H1 (cell line): ENCODE measurements around the gene CTU1. TPM values are rescaled to one million over a fixed set of nuclear protein-coding genes. Genes with fewer than 3 reads are reported as not detected.

Experiments
- CTCF ChIA-PET: fragments of 300-600 bp; sonication (Branson Sonifier 250); formaldehyde crosslinking; loops from one replicate; lab custom pipeline; 2021; ENCODE audit not compliant: partially characterized antibody; lab: Charles Lee
- POLR2A ChIA-PET: fragments of 300-600 bp; sonication (Branson Sonifier 250); formaldehyde crosslinking; loops from one replicate; lab custom pipeline; 2021; ENCODE audit warnings: inconsistent platforms; ENCODE audit not compliant: partially characterized antibody; lab: Charles Lee
- DNase-seq, 2 experiments: peaks; one replicate each; pipeline versions ENCODE4 v3.0.0 to v3.0.0-alpha.2; 2010 to 2022; ENCODE audit warnings: low spot score in 2 of 2, low read depth in 1 of 2, mixed read lengths in 1 of 2
- FAIRE-seq: peaks from 2 replicates; lab custom pipeline; 2011; peaks lifted over from hg19 to GRCh38; lab: Jason Lieb, UNC
- H2AFZ ChIP-seq: 2 replicates; pipeline ENCODE4 v1.8.1; 2012; ENCODE audit warnings: low read length, inconsistent platforms
- H2AK5ac ChIP-seq: 2 replicates; pipeline ENCODE4 v1.6.1; 2013; ENCODE audit warnings: low read depth, low read length
- H2BK120ac ChIP-seq: replicated peaks from 2 replicates; pipeline ENCODE3; 2013; ENCODE audit warnings: low read depth, low read length, inconsistent platforms
- H2BK12ac ChIP-seq: 2 replicates; pipeline ENCODE4 v1.6.1; 2013; ENCODE audit warnings: low read depth, low read length
- H2BK15ac ChIP-seq: 2 replicates; pipeline ENCODE4 v1.6.1; 2013; ENCODE audit warnings: low read length
- H2BK20ac ChIP-seq: 2 replicates; pipeline ENCODE4 v1.6.1; 2013; ENCODE audit warnings: low read length
- H2BK5ac ChIP-seq: 2 replicates; pipeline ENCODE4 v1.6.1; 2013; ENCODE audit warnings: low read depth, low read length
- H3K14ac ChIP-seq: 2 replicates; pipeline ENCODE4 v1.6.1; 2013; ENCODE audit warnings: inconsistent platforms; ENCODE audit not compliant: insufficient read length
- H3K18ac ChIP-seq: 2 replicates; pipeline ENCODE4 v1.6.1; 2013; ENCODE audit warnings: low read length; ENCODE audit errors: extremely low read depth
- H3K23ac ChIP-seq: 2 replicates; pipeline ENCODE4 v1.6.1; 2013; ENCODE audit warnings: inconsistent platforms; ENCODE audit not compliant: insufficient read length
- H3K23me2 ChIP-seq: 2 replicates; pipeline ENCODE4 v1.6.1; 2013; ENCODE audit warnings: low read depth, low read length
- H3K27ac ChIP-seq: 2 replicates; pipeline ENCODE4 v1.6.1; 2011; ENCODE audit warnings: low read depth, low read length, inconsistent platforms
- H3K27me3 ChIP-seq, 4 experiments: replicated peaks in 1 of 4; 1 replicate in 1 of 4; 2 replicates in 3 of 4; pipeline versions ENCODE4 v1.6.1 to v1.8.1; 2011 to 2013; ENCODE audit warnings: low read length in 3 of 4, mild to moderate bottlenecking in 3 of 4, inconsistent platforms in 2 of 4, mixed read lengths in 2 of 4, moderate library complexity in 1 of 4; ENCODE audit not compliant: control insufficient read depth in 3 of 4, insufficient read depth in 3 of 4; ENCODE audit errors: extremely low read depth in 1 of 4
- H3K36me3 ChIP-seq, 4 experiments: 2 replicates each; pipeline versions ENCODE4 v1.6.1 to v1.8.1; 2011 to 2013; ENCODE audit warnings: mild to moderate bottlenecking in 4 of 4, low read length in 3 of 4, moderate library complexity in 2 of 4, control low read depth in 1 of 4, inconsistent platforms in 1 of 4; ENCODE audit not compliant: insufficient read depth in 4 of 4, control insufficient read depth in 2 of 4
- H3K4ac ChIP-seq: replicated peaks from 2 replicates; pipeline ENCODE3; 2013; ENCODE audit warnings: low read length, low read depth, mixed read lengths, inconsistent platforms; ENCODE audit not compliant: insufficient read length
- H3K4me1 ChIP-seq, 4 experiments: replicated peaks in 1 of 4; 1 replicate in 1 of 4; 2 replicates in 3 of 4; pipeline versions ENCODE4 v1.6.1 to v1.8.1; 2011 to 2013; ENCODE audit warnings: low read length in 3 of 4, inconsistent platforms in 2 of 4, mixed read lengths in 1 of 4; ENCODE audit not compliant: insufficient read depth in 4 of 4, control insufficient read depth in 3 of 4
- H3K4me2 ChIP-seq, 2 experiments: 2 replicates each; pipeline versions ENCODE4 v1.6.1 to v1.8.1; 2011 to 2013; ENCODE audit warnings: low read depth in 2 of 2, low read length in 2 of 2, control low read depth in 1 of 2, inconsistent platforms in 1 of 2, mild to moderate bottlenecking in 1 of 2; ENCODE audit not compliant: insufficient read depth in 1 of 2
- H3K4me3 ChIP-seq, 4 experiments: fragments of 200-600, 300-600 bp in 1 of 4; sonication (generic), shearing (Covaris generic), sonication (Bioruptor Twin) in 1 of 4; 2 replicates each; pipeline versions ENCODE4 v1.5.1 to v1.8.1; 2011 to 2016; ENCODE audit warnings: low read length in 4 of 4, low read depth in 3 of 4, control low read depth in 2 of 4, inconsistent platforms in 2 of 4, mild to moderate bottlenecking in 2 of 4, mixed read lengths in 1 of 4, moderate library complexity in 1 of 4; ENCODE audit not compliant: insufficient read depth in 2 of 4; ENCODE audit errors: extremely low read depth in 1 of 4
- H3K56ac ChIP-seq: replicated peaks from 2 replicates; pipeline ENCODE3; 2013; ENCODE audit warnings: low read depth, mild to moderate bottlenecking, mixed read lengths, low read length, inconsistent platforms; ENCODE audit not compliant: insufficient read length
- H3K79me1 ChIP-seq: 2 replicates; pipeline ENCODE4 v1.6.1; 2013; ENCODE audit warnings: low read depth, low read length, control low read depth
- H3K79me2 ChIP-seq, 2 experiments: 2 replicates each; pipeline versions ENCODE4 v1.6.1 to v1.8.1; 2012 to 2013; ENCODE audit warnings: low read length in 2 of 2, mild to moderate bottlenecking in 2 of 2, inconsistent platforms in 1 of 2; ENCODE audit not compliant: insufficient read depth in 2 of 2, control insufficient read depth in 1 of 2
- H3K9ac ChIP-seq, 4 experiments: replicated peaks in 1 of 4; 1 replicate in 1 of 4; 2 replicates in 3 of 4; pipeline versions ENCODE4 v1.6.1 to v1.8.1; 2011 to 2013; ENCODE audit warnings: low read depth in 3 of 4, low read length in 3 of 4, control low read depth in 2 of 4, mild to moderate bottlenecking in 2 of 4, moderate library complexity in 2 of 4, inconsistent platforms in 1 of 4; ENCODE audit errors: extremely low read depth in 1 of 4
- H3K9me3 ChIP-seq, 2 experiments: 2 replicates each; pipeline versions ENCODE4 v1.6.1 to v1.8.1; 2012 to 2013; ENCODE audit warnings: mild to moderate bottlenecking in 2 of 2, moderate library complexity in 2 of 2, control low read depth in 1 of 2, inconsistent platforms in 1 of 2, low read depth in 1 of 2, low read length in 1 of 2, mixed read lengths in 1 of 2; ENCODE audit not compliant: insufficient read depth in 2 of 2
- H4K20me1 ChIP-seq, 2 experiments: replicated peaks in 1 of 2; 2 replicates each; pipeline versions ENCODE3 to v1.8.1; 2011 to 2013; ENCODE audit warnings: inconsistent platforms in 2 of 2, low read length in 2 of 2, mild to moderate bottlenecking in 1 of 2; ENCODE audit not compliant: insufficient read depth in 2 of 2, control insufficient read depth in 1 of 2
- H4K5ac ChIP-seq: 2 replicates; pipeline ENCODE4 v1.6.1; 2013; ENCODE audit warnings: low read length, low read depth, mixed read lengths, inconsistent platforms; ENCODE audit not compliant: insufficient read length
- H4K8ac ChIP-seq: 2 replicates; pipeline ENCODE4 v1.8.0; 2013; ENCODE audit warnings: mild to moderate bottlenecking, moderate library complexity, low read length, inconsistent platforms; ENCODE audit not compliant: insufficient read depth; ENCODE audit errors: extremely low read depth
- H4K91ac ChIP-seq: replicated peaks from 2 replicates; pipeline ENCODE3; 2013; ENCODE audit warnings: low read length, mixed read lengths, inconsistent platforms; ENCODE audit not compliant: insufficient read length
- EP300 ChIP-seq, 2 experiments: IDR thresholded peaks; 1 replicate in 1 of 2; 2 replicates in 1 of 2; pipeline ENCODE4 v1.6.1; 2011 to 2012; ENCODE audit warnings: low read depth in 2 of 2, low read length in 2 of 2, mild to moderate bottlenecking in 2 of 2, borderline replicate concordance in 1 of 2, inconsistent platforms in 1 of 2, moderate library complexity in 1 of 2
- FOSL1 ChIP-seq: IDR thresholded peaks from 2 replicates; pipeline ENCODE4 v1.6.1; 2011; ENCODE audit warnings: mild to moderate bottlenecking, low read depth, low read length, moderate library complexity; ENCODE audit not compliant: insufficient read depth
- JUND ChIP-seq: IDR thresholded peaks from 2 replicates; pipeline ENCODE4 v1.6.1; 2011; ENCODE audit warnings: mild to moderate bottlenecking, improper control_type of control experiment, low read length
- KDM1A ChIP-seq: fragments of 200-600, 300-600 bp; sonication (generic); IDR thresholded peaks from 2 replicates; pipeline ENCODE4 v1.7.1; 2016; ENCODE audit warnings: mild to moderate bottlenecking, low read length, borderline replicate concordance
- KDM5A ChIP-seq: fragments of 200-600 bp; IDR thresholded peaks from 2 replicates; pipeline ENCODE4 v1.7.1; 2012; ENCODE audit warnings: mild to moderate bottlenecking, low read length, inconsistent platforms, mixed read lengths
- SP2 ChIP-seq: IDR thresholded peaks from 2 replicates; pipeline ENCODE4 v1.6.1; 2012; ENCODE audit warnings: mild to moderate bottlenecking, low read length, inconsistent platforms
- TAF7 ChIP-seq: optimal IDR thresholded peaks from 2 replicates; pipeline ENCODE3; 2011; ENCODE audit warnings: low read depth, mild to moderate bottlenecking, inconsistent platforms, low read length, moderate library complexity, borderline replicate concordance
- ZNF274 ChIP-seq: IDR thresholded peaks from 2 replicates; pipeline ENCODE4 v1.7.0; 2012; ENCODE audit warnings: low read length, borderline replicate concordance; ENCODE audit errors: extremely low read depth
- WGBS, 2 experiments: shearing (Covaris generic) in 1 of 2; methylation state at CpG; one replicate each; pipeline versions ENCODE4 v1.1.6 to v1.1.7; 2013 to 2015; ENCODE audit warnings: low lambda C conversion rate in 2 of 2, mixed read lengths in 2 of 2, inconsistent platforms in 1 of 2, low coverage in 1 of 2, missing lambda C conversion rate in 1 of 2; ENCODE audit not compliant: insufficient replicate concordance in 2 of 2, insufficient coverage in 1 of 2, insufficient read length in 1 of 2; ENCODE audit errors: extremely low coverage in 1 of 2, missing lambda C conversion rate in 1 of 2; 5-methylcytosine and 5-hydroxymethylcytosine counted together
- polyA plus RNA-seq, 7 experiments: library from polyadenylated mRNA; depleted of rRNA in 3 of 7; stranded (reverse) in 5 of 7; unstranded in 2 of 7; fragments of >200 nt in 5 of 7; fragments of 200-250 nt in 2 of 7; gene quantifications; 1 replicate in 5 of 7; 2 replicates in 1 of 7; 4 replicates in 1 of 7; pipeline versions ENCODE4 v1.2.1 to v1.2.3, GENCODE V29; 2011 to 2013; ENCODE audit warnings: missing spikeins in 2 of 7, mixed read lengths in 2 of 7
- total RNA-seq: library from RNA; stranded (reverse); fragmentation: NEBNext Ultra II Directional; extraction: Animal tissue kit (Norgen Biotek cat#: 25700); gene quantifications from 2 replicates; pipeline ENCODE4 v1.2.1, GENCODE V29; 2021

The CTU1 gene
- total and polyA plus RNA-seq, 2 of the 8 experiments (the other 6 are each of a cell fraction or from before 2014, with no cell fraction given), result 4.6 to 7.2 TPM

DNA sequence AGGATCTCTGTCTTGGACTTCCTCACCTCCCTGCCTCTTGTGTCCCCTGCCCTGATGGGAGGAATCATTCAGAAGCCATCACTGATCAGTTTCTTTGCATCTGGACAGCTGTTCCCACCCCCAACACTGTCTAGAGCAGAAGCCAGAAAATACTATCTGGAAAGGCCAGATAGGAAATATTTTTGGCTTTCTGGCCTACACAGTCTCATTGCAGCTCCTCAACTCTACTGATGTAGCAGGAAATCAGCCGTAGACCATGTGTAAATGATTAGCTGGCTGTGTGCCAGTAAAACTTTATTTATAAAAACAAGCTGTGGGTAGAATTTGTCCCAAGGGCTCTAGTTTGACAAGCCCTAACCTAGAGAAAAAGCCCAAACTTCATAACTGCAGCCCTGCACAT is 39.5 kb upstream of the CTU1 start:
- no peaks in the 10 kb centered on the region; a peak in 1 of 7 replicates for H3K4me1 ChIP-seq
- H3K79me1 ChIP-seq, result no peaks in the 10 kb centered on the region
- H3K4me3 ChIP-seq, result no peak overlapping the region
- no peaks in the 10 kb centered on the region for H3K23me2 ChIP-seq
- no peak overlapping the region for H3K14ac ChIP-seq
- no peak overlapping the region for H3K18ac ChIP-seq
- no peak overlapping the region for H3K4me2 ChIP-seq
- FAIRE-seq (no peak), DNase-seq (no peak)
- no peak overlapping the region for H2BK5ac ChIP-seq
- H2AK5ac ChIP-seq, result no peak overlapping the region
- H2BK12ac ChIP-seq, result no peak overlapping the region
- no peak overlapping the region for H2BK15ac ChIP-seq
- 0 out of 4 replicates have a peak, but pooled peaks cover 0 to 2% of the 10 kb centered on the region in 2 experiments for H3K9me3 ChIP-seq
- H3K23ac ChIP-seq, result no peak overlapping the region
- H3K79me2 ChIP-seq, result no peaks in the 10 kb centered on the region
- H4K91ac ChIP-seq, result no peak overlapping the region
- no peak overlapping the region for H3K56ac ChIP-seq
- no peak overlapping the region for H3K4ac ChIP-seq
- 95% methylated on average over 1 of the region's 1 CpG; no CpG with 5 or more reads in 1 of the 2 experiments for WGBS, 2 experiments
- no peak for TF ChIP-seq FOSL1
- TF ChIP-seq JUND, result no peak
- no peak for TF ChIP-seq KDM1A
- no peak for TF ChIP-seq KDM5A
- TF ChIP-seq TAF7, result no peak
- no peak for TF ChIP-seq SP2
- no peak for TF ChIP-seq ZNF274
- no peak for TF ChIP-seq EP300 (IDR thresholded peaks at IDR 0.05; ENCODE audit: borderline replicate concordance in 1 of 2, low read depth in 2 of 2, low read length in 2 of 2)
- H3K27me3 ChIP-seq, result no peaks in the 10 kb centered on the region
- H2BK20ac ChIP-seq, result no peak overlapping the region
- H4K20me1 ChIP-seq, result no peaks in the 10 kb centered on the region
- no peak overlapping the region for H3K27ac ChIP-seq
- no peak overlapping the region for H4K8ac ChIP-seq
- no peak overlapping the region for H4K5ac ChIP-seq
- POLR2A ChIA-PET, result no interaction called here
- H2AFZ ChIP-seq, result no peak overlapping the region
- no peak overlapping the region for H2BK120ac ChIP-seq
- CTCF ChIA-PET, result interaction anchor here (1.1 to 6.9 kb wide), 3 partner anchors 10 to 17 kb away, joined by 3 to 62 read pairs (median 5); no protein-coding TSS in a partner anchor
- H3K36me3 ChIP-seq, result no peaks in the 10 kb centered on the region
- no peak overlapping the region for H3K9ac ChIP-seq
